Activated CD8-positive, alpha-beta memory T cell treated with anti-CD3 and anti-CD28 coated beads, Interleukin-2, amount 50 U/mL, for 1 hour (primary cell): Measurements from ENCODE around the gene RGP1.

ENCODE experiments used
- DNase-seq: peaks from one replicate; pipeline ENCODE4 v3.0.0-alpha.2; 2020; ENCODE audit errors: extremely low read depth

RGP1 gene

DNA sequence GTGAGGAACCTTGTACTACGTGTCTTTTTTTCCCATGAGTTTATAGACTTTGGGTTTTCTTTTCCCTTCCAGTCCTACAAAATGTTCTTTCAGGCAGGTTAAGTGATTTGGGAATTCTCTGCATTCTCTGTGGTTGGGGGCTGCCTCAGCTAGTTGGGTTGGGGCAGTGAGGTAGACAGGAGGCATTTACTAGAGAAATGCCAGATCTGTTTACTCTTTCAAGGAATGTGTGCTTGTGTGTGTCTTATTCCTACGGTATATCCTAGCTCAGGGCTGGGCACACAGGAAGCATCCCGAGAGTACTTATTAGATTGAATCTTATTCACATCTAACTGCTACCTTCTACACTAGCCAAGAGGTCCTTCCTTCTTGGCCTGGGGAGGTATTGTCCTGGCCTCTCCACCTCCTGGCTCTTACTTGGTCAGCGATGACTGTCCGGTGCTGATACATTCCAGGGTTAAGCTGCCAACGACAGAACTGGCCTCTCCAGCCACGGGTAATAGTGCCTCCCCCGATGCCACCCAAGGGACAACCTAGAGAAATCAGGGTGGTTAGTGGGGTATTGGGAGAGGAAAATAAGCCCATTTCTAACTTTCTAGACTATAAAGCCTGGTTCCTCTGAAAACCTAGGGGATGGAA, 5.1 kb upstream of the RGP1 start:
- no peak for DNase-seq

DNA sequence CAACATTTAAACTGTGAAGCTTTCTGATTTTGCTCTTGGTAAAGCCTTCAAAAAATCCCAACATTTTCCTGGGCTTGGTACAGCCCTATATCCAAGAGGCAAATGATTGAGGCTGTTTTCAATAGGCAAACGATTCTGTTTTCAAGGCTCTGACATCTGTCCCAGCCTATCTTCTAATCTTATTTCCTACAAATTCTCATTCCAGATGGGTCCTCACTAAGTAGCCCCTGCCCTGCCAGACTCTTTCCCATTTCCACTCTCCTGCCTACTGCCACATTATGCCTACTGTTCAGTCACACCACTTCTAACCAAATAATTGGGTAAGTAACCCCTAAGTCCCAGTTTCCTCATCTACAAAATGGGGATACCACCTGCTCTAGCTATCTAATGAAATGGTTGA, 3.5 kb upstream of the RGP1 start:
- DNase-seq = no peak

DNA sequence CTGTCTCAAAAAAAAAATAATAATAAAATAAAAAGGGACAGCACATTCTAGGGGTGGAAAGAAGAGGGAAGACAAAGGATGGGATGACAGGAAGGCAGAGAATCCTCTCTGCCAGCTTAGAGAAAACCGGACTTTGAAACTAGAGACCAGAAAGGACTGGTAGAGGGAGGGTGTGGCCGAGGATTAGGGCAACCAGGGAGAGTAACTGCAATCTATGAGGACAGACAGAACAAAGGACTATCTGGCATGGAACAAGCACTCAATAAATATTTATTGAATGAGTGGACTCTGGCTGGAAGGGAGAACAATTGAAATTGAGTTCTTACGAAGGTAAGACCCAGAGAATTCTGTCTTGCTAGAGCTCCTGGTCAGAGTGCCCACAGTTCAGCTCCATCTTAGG, 2.5 kb upstream of the RGP1 start:
- no peak for DNase-seq

DNA sequence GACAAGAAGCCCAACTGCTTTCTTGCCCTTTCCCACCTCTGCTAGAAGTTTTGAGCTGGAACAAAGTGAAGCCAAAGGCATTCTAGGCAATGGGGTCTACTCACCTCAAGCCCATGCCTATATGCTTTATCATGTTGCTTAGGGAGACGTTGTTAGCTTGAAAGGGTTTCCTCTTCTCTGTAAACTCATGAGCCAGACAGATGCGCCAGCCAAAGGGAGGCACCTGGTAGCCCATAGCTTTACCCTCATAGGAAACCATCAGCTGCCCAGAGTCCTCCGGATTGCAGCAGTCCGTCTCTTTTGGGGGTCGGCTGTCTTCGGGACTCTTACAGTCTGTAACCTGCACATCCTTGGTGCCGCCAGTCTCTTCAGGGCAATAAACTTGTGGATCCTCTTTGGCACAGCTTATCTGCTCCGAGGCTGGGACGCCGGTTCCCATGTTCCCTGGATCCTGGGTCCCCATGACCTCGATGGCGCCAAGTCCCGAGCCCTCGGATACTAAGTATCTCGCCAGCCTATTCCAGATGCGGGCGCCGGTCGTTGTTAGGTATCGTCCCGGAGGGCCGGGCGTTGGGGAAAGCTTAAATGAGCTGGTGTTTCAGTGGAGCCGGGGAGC, 737 bp upstream of the RGP1 start:
- no peak for DNase-seq

DNA sequence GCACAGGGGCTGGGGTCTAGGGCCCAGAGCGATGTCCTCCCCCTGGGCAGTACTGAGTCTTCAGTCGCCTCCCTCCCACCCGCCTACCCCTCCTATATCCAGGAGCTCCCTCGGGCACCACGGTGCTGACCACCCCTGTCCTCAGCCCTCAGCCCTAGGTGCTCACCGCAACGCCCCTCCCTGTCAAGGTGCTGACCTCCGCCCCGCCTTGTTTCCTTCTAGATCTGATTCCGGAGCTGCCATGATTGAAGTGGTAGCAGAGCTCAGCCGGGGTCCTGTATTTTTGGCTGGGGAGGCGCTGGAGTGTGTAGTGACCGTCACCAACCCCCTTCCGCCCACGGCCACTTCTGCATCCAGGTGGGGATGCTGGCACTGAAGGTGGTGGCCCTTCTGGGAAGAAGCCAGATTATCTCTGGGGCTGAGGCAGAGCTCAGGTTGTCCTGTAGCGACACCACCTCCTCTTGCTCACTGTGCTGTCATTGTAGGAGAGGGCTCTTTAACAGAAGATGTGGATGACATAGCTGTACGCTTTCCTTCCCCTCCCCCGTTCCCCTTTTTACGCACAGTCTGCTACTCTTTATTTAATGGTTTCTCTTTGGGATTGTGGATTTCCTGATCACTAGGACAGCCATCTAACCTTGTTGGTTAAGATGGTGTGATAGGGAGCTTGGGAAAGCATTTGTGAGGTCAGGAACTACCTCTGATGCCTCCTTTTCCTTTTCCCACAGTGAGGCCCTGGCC, 598 bp downstream of the RGP1 start:
- no peak for DNase-seq

DNA sequence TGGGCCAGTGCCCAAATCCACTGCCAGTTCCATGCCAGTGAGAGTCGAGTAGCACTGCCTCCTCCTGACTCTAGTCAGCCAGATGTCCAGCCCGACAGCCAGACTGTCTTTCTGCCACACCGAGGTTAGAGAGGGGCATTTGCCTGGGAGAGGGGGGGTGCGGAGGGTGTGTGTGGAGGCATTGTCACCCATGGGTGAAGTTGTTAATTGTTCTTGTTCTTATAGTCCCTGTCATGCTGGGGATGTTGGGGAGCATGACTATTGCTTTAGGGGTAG, 1.1 kb downstream of the RGP1 start:
- no peak for DNase-seq

DNA sequence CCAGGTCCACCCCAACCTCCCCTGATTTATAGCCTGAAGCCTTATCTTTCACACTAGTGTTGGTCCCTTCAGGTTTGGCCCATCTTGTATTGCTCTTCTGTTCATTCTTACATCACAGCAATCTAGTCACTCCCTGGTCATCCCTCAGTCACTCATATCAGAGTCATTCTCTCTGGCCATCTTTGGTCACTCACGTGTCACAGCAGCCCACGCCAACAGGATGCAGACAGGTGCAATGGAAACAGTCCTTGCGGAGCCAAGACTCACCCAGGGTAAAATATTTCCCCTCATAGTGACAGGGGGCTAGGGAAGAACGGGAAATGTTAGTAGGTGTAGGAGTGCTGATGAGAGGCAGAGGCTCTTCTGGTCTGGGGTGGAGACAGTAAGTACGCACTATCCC, 4.4 kb downstream of the RGP1 start:
- DNase-seq = no peak

DNA sequence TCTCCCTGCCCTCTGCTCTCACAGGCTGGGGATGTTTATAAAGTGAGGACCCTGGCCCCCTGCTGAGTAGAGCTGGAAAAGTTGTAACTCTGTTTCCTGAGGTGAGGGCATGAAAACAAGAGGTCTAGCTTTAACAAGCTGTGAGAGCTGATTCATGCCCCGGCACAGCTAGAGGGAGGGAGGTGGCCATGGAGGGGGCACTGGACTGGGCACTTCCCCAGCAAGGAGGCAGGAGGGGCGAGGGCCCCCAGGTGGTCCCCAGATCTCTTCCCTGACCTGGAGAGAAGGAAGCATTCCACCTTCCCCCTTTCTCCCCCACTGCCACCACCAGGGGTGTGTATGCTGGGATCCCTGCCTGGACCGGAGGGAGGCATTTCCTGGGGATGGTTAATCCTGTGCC, 5.2 kb downstream of the RGP1 start, which contains the start of gene MSMP:
Gene MSMP, minus strand, starts transcription at position 13 of the 400 bp plus-strand sequence. CDS start 147 bp downstream, outside the sequence.
- no peak for DNase-seq

DNA sequence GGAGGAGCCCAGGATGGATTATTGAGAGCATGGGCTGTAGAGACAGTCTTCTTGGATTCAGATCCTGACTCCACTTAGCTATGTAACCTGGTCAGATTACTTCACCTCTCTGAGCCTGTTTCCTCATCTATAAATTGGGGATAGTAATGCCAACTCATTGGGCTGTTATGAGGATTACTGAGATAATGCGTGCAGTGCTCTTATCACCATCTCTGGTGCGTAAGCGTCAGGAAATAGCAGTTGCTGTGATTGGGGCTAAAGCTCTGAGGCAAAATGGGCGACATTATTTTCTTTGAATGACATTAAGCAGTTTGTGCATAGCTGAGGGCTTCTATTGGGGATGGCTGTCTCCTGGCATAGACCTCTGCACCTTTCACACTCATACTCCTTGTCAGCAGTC, 6.0 kb downstream of the RGP1 start:
- no peak for DNase-seq

DNA sequence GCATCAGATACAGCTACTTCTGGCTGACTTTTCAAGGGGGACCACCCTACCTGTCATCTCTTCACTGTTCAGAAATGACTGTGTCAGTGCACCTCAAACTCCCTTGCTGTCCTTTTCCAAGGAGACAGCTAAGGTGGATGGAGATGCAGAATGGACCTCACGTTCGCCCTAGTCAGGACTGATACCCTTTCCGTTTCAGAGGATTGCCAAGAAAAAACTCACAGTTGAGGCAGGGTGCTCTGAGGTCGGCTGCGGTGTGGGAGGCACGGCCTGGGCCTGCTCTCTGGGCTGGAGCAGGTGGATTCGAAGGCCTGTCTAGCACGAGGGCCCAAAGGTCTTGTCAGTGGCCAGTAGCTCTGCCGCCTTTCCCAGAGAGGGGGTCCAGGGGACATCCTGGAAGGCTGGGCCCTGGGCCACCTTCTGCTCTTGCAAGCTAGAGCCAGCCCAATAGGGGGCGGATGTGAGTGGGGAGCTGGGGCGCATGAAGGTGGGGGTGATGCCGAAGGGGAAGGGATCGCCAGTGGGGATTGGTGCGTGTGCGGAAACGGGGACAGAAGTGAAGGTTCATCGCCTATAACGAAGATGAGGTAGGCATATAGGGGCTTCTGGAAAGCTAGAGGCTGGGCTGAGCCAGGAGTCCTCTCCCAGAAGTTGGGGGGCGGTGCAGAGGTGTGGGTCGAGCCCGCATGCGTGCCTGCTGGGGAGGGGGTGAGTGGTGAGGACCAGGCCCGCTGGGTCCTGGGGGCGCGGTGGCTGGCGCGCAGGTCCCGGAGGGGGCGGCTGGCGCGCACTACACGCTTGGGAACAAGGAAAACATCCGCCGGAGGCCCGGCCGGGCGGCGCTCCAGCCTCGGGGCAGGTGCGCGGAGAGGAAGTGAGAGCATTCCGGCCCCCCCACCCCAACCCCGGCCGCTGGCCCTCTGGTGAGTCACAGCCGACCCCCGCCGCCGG, 7.5 kb downstream of the RGP1 start:
- peak; percentile 51 for DNase-seq

DNA sequence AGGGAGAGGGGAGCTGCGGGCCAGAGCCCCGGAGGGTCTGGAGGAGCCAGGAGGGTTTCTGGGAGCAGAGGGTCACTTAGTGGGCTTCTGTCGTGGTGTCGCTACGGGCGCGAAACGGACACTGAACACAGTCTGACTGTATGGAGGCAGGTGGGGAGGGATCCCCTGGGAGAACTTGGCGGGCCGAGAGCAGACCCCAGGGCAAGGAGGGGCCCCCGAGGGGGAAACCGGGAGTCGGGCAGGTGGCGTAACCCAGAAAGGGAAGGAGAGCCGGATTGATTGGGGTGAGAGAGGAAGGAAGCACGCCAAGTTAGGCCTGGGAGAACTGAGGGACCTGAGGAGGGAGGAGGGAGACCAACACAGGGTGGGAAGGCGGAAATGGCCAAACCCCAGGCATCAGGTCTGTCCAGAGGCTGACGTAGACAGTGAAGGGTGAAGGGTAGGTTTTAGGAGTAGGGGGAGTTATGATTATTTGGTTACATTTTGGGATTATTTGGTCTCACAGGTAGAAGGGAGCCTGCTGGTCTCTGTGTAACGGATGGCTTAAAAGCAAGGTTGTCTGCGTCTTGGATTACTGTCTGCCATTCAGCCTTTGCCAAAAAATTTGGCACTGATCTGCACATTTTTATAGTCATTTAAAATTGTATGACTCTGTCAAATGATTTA, 8.3 kb downstream of the RGP1 start:
- DNase-seq = no peak

DNA sequence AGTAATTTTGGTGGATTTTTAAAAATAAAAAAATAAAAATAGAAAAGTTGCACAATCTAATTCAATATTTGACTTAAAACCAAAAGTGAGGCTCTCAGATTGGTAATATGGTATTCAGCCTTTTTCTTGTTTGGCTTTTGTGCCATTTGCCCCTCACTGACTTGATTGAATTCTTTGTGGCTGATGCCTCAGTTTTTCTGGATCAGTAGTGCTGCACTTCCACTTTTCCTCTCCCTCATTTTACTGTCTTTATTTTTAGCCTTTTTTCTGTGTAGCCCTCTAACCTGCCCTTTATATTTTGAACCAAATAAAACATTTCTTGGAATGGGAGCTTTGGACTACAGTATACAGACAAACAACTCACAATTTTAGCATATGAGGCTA, 8.8 kb downstream of the RGP1 start:
- DNase-seq = no peak

DNA sequence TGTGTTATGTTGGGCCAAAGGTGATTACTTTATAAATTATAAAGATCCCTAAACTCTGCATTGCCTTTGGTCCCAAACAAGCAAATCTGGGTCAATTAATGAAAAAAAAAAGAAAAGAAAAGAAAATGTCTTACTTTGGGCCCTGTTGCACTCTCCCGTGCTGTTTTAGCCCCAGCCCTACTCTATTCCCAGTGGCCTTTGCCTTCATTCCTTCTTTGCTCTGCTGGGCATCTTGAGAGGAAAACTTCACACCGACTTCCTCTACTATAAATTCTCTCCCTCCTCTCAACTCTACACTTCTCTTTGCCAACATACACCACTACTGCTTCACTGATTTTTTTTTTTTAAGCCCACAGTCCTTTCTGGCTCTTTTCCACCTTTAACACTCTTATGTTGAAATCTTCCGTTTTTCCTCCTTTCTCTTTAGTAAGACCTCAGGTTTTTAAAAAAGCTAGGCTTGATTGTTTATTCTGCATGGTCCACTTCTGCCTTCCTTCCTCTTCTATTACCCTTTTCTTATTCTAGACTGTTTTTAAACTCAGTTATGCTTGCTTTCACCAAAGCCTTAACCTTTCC, 9.5 kb downstream of the RGP1 start:
- no peak for DNase-seq

DNA sequence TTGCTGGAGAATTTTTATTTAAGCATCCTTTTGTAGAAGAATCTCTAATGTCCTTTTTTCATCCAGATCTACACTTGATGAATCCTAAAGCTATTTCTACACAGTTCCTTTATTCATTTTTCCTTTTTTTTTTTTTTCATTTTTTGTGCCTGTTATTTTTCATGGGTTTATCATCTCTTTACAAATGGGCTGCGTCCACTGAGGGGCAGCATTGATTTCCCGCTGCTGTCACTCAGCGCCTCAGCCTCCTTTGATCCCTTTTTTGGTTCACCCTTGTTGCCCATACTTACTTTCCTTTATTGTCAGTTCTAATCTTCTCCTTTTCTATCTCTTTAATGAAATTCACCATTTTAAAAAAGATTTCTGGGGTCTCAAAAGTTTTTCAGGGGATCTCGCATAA, 10.7 kb downstream of the RGP1 start:
- DNase-seq = no peak

DNA sequence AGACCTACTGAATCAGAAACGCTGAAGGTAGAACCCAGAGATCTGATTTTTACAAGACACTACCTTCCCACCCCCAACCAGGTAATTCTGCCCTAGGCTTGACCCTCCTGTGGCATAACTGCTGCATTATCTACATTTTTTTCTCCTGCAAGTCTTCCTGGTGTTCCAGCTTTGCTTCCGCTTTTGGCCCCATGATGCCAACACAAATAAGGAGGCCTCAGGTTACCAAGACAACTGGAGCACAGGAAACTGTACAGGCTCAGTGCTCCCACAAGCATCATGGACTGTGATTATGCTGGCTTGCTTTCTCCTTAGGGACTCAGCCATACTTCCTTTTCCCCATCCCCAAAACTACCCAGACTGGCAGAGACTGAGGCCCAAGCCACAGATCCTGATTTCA, 11.6 kb downstream of the RGP1 start:
- DNase-seq = no peak

DNA sequence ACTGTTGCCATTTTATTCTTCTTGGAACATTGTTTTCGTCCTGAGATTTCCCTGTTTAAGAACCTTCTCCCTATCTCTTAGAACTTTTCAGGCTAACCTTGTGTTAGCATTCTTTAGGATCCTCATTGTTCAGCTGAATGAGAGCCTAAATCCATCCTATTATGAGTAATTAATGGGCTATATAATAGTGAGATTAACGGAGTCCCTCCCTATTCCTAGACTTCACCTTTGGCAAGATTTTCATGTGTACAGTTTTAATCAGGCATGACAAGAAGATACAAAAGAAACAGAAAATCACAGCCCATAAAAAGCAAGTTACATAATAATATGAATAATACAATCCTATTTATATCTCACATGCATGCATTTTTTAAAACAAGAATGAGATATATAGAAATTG, 14.1 kb downstream of the RGP1 start:
- DNase-seq = no peak

DNA sequence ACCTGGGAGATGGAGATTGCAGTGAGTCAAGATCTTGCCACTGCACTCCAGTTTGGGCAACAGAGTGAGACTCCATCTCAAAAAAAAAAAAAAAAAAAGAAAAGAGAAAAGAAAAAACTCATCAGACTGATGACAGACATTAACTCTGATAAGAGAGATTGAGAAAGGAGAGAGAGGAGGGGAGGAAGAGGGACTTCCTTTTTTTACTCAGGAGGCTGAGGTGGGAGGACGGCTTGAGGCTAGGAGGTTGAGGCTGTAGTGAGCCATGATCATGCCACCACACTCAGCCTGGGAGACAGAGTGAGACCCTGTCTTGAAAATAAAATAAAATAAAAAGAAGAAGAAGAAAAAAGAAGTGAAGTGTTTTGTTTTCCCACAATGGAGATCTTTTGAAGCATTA, 14.7 kb downstream of the RGP1 start:
- DNase-seq = no peak

DNA sequence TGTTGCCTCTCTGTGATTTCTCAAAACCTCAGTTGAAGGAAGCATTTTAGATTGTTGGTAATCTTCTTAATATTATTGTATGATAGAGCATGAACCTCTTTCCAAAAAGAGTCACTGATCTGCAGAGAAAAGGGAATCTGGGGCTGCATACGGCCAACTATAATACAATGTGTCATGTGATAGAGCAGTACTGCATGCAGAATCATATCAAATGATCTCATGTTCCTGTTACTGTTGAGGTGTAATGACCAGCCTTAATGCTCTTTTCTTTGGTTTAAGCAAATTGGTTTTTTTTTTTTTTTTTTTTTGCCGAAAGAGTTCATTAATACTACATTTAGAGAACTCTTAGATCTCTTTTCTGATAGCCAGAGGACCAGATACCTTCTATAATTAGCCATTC, 17.9 kb downstream of the RGP1 start:
- DNase-seq = no peak

DNA sequence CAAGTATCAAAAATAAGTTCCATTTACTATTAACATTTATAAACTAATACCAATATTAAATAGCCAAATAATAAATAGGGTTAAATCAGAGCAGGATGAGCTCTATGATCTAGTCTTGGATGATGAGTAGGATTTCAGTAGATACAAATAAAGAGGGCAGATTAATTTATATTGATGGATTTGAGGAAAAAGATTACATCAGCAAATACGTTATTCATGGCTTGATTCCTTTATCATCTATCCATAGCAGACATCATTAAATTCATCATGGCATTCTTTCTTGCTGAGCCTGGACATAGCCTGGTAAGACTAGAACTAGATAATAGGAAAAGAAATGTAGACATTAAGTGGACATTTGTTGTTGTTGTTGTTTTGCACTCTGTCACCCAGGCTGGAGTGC, 18.4 kb downstream of the RGP1 start:
- DNase-seq = no peak

DNA sequence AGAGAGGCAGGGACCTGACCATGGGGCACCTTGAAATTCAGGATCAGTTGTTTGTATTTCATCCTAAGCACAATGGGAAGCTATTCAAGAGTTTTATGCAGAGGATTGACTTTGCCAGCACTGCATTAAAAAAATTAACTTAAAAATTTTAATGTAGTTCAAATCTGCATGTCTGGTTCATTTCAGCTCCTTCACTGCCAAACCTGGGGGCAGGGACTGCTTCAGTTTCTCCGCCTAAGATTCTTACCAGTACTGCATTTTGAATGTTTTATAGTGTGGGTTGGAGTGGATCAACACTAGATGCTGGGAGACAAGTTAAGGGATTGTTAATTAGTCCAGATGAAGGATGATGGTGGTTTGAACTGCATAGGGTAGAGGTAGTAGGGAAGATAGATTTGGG, 20.7 kb downstream of the RGP1 start:
- no peak for DNase-seq

DNA sequence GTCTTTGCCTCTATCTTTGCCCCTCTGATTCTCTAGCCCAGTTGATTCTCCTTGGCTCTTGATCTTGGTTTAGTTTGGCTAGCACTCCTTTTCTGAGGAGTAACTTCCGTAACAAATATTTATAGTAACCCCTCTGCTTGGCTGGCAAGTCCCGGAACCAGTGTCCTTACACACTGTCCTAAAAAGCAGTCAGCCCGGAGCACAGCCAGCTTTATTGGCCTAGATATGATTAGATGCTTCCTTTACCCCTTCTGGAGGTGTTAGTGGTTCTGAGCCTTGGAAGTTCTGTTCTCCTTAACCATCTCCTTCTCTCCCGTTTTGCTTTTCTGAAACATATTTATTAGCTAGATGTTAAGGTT, 22.0 kb downstream of the RGP1 start:
- DNase-seq = no peak

DNA sequence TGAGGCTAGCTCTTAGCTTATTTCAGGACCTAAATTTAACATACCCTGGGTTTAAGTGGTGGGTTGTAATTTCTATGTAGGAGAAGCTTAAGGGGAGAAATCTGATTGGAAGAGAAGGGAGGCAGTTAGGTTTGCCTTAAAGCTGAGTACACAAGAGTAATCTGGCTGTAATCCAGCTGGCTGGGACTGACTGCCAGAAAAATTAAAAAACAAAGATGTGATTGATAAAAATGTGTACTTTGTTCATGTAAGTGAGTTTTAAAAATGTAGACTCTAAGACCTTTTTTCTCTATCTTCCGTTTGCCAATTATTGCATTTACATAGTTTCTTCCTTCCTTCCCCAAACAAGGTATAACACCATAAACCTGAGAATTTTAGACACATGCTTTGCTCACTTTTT, 22.4 kb downstream of the RGP1 start:
- DNase-seq = no peak
